Mesendoderm (in vitro differentiated cells): ENCODE measurements around the gene CELF5.
"Not testable (repeated sequence)": the region's sequence is repeated elsewhere in the genome, so short reads cannot be mapped to it uniquely, and the experiment has no call there.

ENCODE experiments used
- DNase-seq: peaks from one replicate; pipeline ENCODE4 v3.0.0; 2013
- H2AK5ac ChIP-seq: 2 replicates; pipeline ENCODE4 v1.6.1; 2013; ENCODE audit warnings: low read length, inconsistent platforms
- H2BK120ac ChIP-seq: 2 replicates; pipeline ENCODE4 v1.6.1; 2013; ENCODE audit warnings: low read depth, mild to moderate bottlenecking, low read length, moderate library complexity, mixed read lengths
- H2BK15ac ChIP-seq: replicated peaks from 2 replicates; pipeline ENCODE4 v1.6.1; 2013; ENCODE audit warnings: low read depth, mild to moderate bottlenecking, moderate library complexity
- H2BK5ac ChIP-seq: 2 replicates; pipeline ENCODE4 v1.6.1; 2013; ENCODE audit warnings: low read length, inconsistent platforms
- H3K18ac ChIP-seq: 2 replicates; pipeline ENCODE4 v1.6.1; 2013; ENCODE audit warnings: mild to moderate bottlenecking, low read length, mixed read lengths
- H3K23ac ChIP-seq: one replicate; pipeline ENCODE4 v1.6.1; 2013; ENCODE audit warnings: low read length
- H3K27ac ChIP-seq: 2 replicates; pipeline ENCODE4 v1.5.1; 2013; ENCODE audit warnings: low read depth, mild to moderate bottlenecking, inconsistent platforms, low read length, moderate library complexity
- H3K27me3 ChIP-seq: 2 replicates; pipeline ENCODE4 v1.6.1; 2013; ENCODE audit warnings: low read length, control low read depth, mild to moderate bottlenecking, inconsistent platforms; ENCODE audit not compliant: insufficient read depth, poor library complexity
- H3K36me3 ChIP-seq: 2 replicates; pipeline ENCODE4 v1.6.1; 2013; ENCODE audit warnings: low read length, inconsistent platforms; ENCODE audit not compliant: control insufficient read depth, insufficient read depth
- H3K4ac ChIP-seq: one replicate; pipeline ENCODE4 v1.6.1; 2013; ENCODE audit warnings: low read depth, mild to moderate bottlenecking, low read length, moderate library complexity
- H3K4me1 ChIP-seq: 2 replicates; pipeline ENCODE4 v1.6.1; 2013; ENCODE audit warnings: low read depth, low read length, inconsistent platforms; ENCODE audit not compliant: control insufficient read depth
- H3K4me2 ChIP-seq: 2 replicates; pipeline ENCODE4 v1.6.1; 2013; ENCODE audit warnings: low read length
- H3K4me3 ChIP-seq: 2 replicates; pipeline ENCODE4 v1.5.1; 2013; ENCODE audit warnings: mild to moderate bottlenecking, low read length
- H3K56ac ChIP-seq: one replicate; pipeline ENCODE4 v1.6.1; 2013; ENCODE audit warnings: low read length
- H3K79me1 ChIP-seq: 2 replicates; pipeline ENCODE4 v1.6.1; 2013; ENCODE audit warnings: low read length, inconsistent platforms
- H3K79me2 ChIP-seq: 2 replicates; pipeline ENCODE4 v1.6.1; 2013; ENCODE audit warnings: mild to moderate bottlenecking, low read length; ENCODE audit not compliant: control insufficient read depth, insufficient read depth
- H3K9ac ChIP-seq: 2 replicates; pipeline ENCODE4 v1.6.1; 2013; ENCODE audit warnings: low read length, inconsistent platforms
- H4K5ac ChIP-seq: one replicate; pipeline ENCODE4 v1.6.1; 2013; ENCODE audit warnings: low read length
- H4K8ac ChIP-seq: one replicate; pipeline ENCODE4 v1.6.1; 2013; ENCODE audit warnings: low read depth, mild to moderate bottlenecking, control low read depth, low read length, moderate library complexity
- WGBS: extraction: QIAGEN DNeasy Blood & Tissue Kit; methylation state at CpG from one replicate; pipeline ENCODE4 v1.1.7; 2013; ENCODE audit warnings: low lambda C conversion rate, missing lambda C conversion rate; ENCODE audit not compliant: insufficient coverage; ENCODE audit errors: extremely low coverage; 5-methylcytosine and 5-hydroxymethylcytosine counted together

CELF5 gene

DNA sequence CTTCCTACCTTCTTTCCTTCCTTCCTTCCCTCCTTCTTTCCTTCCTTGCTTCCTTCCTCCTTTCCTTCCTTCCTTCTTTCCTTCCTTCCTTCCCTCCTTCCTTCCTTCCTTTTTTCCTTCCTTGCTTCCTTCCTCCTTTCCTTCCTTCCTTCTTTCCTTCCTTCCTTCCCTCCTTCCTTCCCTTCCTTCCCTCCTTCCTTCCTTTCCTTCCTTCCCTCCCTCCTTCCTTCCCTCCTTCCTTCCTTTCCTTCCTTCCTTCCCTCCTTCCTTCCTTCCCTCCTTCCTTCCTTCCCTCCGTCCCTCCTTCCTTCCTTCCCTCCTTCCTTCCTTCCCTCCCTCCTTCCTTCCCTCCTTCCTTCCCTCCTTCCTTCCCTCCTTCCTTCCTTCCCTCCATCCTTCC lies 107.8 kb downstream of the CELF5 start:
- not testable (repeated sequence) for H3K23ac ChIP-seq, DNase-seq, H3K27ac ChIP-seq, H3K79me1 ChIP-seq, H2AK5ac ChIP-seq, H4K8ac ChIP-seq, H3K36me3 ChIP-seq, H2BK5ac ChIP-seq, H3K4me3 ChIP-seq, H4K5ac ChIP-seq, H2BK120ac ChIP-seq, H3K4ac ChIP-seq, H3K18ac ChIP-seq, H3K56ac ChIP-seq, H3K9ac ChIP-seq, H2BK15ac ChIP-seq, H3K4me1 ChIP-seq, H3K79me2 ChIP-seq, H3K27me3 ChIP-seq, H3K4me2 ChIP-seq
- WGBS: no CpG with 5 or more reads among the region's 1 CpG

DNA sequence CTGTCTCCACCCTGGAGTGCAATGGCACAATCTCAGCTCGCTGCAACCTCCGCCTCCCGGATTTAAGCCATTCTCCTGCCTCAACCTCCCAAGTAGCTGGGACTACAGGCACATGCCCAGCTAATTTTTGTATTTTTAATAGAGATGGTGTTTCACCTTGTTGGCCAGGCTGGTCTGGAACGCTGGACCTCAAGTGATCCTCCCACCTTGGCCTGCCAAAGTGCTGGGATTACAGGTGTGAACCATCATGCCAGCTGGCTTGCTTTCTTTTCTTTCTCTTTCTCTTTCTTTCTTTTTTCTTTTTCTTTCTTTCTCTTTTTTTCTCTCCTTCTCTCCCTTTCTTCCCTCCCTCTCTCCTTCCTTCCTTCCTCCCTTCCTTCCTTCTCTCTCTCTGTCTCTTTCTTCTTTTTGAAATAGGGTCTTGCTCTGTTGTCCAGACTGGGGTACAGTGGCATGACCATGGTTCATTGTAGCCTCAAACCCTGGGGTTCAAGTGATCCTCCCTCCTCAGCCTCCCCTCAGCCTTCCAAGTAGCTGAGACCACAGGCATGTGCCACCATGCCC lies 108.6 kb downstream of the CELF5 start:
- no peaks in the 10 kb centered on the region for H3K79me2 ChIP-seq
- H3K4me1 ChIP-seq: no peaks in the 10 kb centered on the region
- H3K79me1 ChIP-seq: no peaks in the 10 kb centered on the region
- no peak overlapping the region for H2BK120ac ChIP-seq
- no peaks in the 10 kb centered on the region for H3K27me3 ChIP-seq
- WGBS: no CpG with 5 or more reads among the region's 4 CpGs
- no peak overlapping the region for H3K23ac ChIP-seq
- no peak overlapping the region for H2AK5ac ChIP-seq
- no peaks in the 10 kb centered on the region for H3K36me3 ChIP-seq
- no peak overlapping the region for H3K18ac ChIP-seq
- no peak for DNase-seq
- no peak overlapping the region for H3K4ac ChIP-seq
- H3K9ac ChIP-seq: no peak overlapping the region
- no peak overlapping the region for H4K5ac ChIP-seq
- no peak overlapping the region for H2BK5ac ChIP-seq
- no peak overlapping the region for H2BK15ac ChIP-seq
- no peak overlapping the region for H4K8ac ChIP-seq
- no peak overlapping the region for H3K56ac ChIP-seq
- H3K4me2 ChIP-seq: no peak overlapping the region
- no peak overlapping the region for H3K27ac ChIP-seq
- H3K4me3 ChIP-seq: no peak overlapping the region

DNA sequence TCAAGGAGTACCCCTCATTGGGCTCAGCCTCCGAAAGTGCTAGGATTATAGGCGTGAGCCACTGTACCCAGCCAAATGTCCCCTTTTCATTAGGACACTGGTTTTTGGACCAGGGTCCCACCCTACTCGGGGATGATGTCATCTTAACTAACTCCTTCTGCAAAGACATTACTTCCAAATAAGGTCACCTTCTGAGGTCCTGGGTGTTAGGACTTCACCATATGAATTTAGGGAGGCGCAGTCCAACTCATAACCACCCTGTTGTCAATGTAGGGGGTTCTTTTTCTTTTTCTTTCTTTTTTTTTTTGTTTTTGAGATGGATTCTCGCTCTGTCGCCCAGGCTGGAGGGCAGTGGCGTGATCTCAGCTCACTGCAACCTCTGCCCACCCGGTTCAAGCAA lies 109.2 kb downstream of the CELF5 start:
- H3K18ac ChIP-seq: no peak overlapping the region
- no peak overlapping the region for H4K5ac ChIP-seq
- H3K27ac ChIP-seq: no peak overlapping the region
- no peak overlapping the region for H2AK5ac ChIP-seq
- no CpG with 5 or more reads among the region's 8 CpGs for WGBS
- H3K36me3 ChIP-seq: no peaks in the 10 kb centered on the region
- no peaks in the 10 kb centered on the region for H3K4me1 ChIP-seq
- no peak overlapping the region for H3K4me3 ChIP-seq
- no peaks in the 10 kb centered on the region for H3K79me1 ChIP-seq
- no peak overlapping the region for H3K56ac ChIP-seq
- no peak overlapping the region for H3K4me2 ChIP-seq
- no peak overlapping the region for H3K23ac ChIP-seq
- H3K27me3 ChIP-seq: no peaks in the 10 kb centered on the region
- no peak overlapping the region for H2BK15ac ChIP-seq
- H4K8ac ChIP-seq: no peak overlapping the region
- no peak overlapping the region for H3K9ac ChIP-seq
- no peak overlapping the region for H3K4ac ChIP-seq
- H2BK120ac ChIP-seq: no peak overlapping the region
- H3K79me2 ChIP-seq: no peaks in the 10 kb centered on the region
- DNase-seq: no peak
- H2BK5ac ChIP-seq: no peak overlapping the region

DNA sequence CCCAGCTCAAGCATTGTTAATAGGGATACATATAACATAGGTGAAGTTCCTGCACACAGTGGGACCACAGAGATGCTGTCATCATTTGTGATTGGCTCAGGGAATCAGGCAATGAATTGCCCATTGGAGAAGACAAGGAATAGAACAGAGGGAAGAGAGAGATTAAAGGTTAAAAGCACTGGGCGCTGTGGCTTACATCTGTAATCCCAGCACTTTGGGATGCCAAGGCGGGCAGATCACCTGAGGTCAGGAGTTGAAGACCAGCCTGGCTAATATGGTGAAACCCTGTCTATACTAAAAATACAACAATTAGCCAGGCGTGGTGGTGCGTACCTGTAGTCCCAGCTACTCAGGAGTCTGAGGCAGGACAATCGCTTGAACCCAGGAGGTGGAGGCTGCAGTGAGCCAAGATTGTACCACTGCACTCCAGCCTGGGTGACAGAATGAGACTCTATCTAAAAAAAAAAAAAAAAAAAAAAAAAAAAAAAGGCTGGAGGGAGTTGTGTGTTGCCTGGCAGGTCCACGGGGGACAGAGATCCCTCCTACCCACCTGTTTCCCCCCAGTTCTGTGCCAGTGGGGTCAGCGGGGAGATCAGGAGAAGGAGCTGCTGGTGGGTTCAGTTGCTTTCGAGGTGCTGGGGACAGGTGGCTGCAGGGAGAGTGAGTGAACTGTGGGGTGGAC lies 110.4 kb downstream of the CELF5 start:
- H4K5ac ChIP-seq, H3K9ac ChIP-seq, H4K8ac ChIP-seq, H3K4ac ChIP-seq, H2AK5ac ChIP-seq, H3K79me1 ChIP-seq, H3K4me3 ChIP-seq, H3K36me3 ChIP-seq, H2BK120ac ChIP-seq, DNase-seq, H3K23ac ChIP-seq, H3K4me1 ChIP-seq, H3K27ac ChIP-seq, H2BK15ac ChIP-seq, H3K79me2 ChIP-seq, H3K18ac ChIP-seq, H3K56ac ChIP-seq, H3K27me3 ChIP-seq, H3K4me2 ChIP-seq, H2BK5ac ChIP-seq: not testable (repeated sequence)
- WGBS: no CpG with 5 or more reads among the region's 8 CpGs

DNA sequence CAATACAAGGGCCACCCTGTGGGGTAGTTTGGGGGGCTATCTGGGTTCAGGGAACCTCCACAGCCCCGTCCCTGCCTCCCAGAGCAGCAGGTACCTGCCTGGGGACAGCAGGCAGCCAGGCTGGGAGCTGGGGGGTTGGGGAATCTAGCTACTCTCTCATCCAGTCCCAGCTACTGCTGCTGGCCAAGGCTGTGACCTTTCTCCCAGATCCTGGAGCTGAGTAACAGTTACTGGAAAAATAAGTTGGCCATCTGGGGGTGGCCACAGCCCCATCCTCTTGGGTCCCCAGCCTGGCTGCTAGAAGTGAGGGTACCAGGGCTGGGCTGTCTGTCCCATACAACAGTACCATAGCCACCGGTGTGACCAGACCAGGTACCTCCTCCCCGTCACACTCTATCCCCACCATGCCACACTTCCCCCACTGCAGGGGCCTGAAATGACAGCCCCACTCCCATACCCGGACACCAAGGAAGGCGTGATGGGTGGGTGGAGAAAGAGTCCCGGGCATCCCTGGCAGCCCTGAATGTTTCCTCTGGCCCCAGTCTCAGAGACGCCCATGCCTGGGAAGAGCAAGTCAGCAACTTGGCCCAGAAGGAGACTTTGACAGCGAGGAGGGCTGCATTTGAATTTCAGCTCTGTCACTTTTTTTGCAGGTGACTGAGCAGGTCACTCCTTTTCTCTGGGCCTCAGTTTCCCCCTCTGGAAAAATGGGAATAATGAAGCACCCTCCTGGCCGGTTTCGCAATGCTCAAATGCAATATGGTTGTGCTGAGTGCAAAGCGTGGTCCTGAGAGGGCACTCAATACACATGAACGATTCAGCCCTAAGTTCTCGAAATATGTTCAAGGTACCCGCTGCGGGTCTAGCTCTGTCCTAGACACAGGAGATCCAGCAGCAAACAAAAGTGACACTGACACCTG lies 111.2 kb downstream of the CELF5 start:
- no CpG with 5 or more reads among the region's 15 CpGs for WGBS

More for the DNA sequence above, 111.2 kb downstream of the CELF5 start:
- H3K4me1 ChIP-seq: no peaks in the 10 kb centered on the region
- H3K4ac ChIP-seq: no peak overlapping the region
- no peaks in the 10 kb centered on the region for H3K36me3 ChIP-seq
- H4K5ac ChIP-seq: no peak overlapping the region
- no peaks in the 10 kb centered on the region for H3K79me1 ChIP-seq
- H3K4me3 ChIP-seq: no peak overlapping the region
- H3K9ac ChIP-seq: no peak overlapping the region
- H3K23ac ChIP-seq: no peak overlapping the region
- no peak overlapping the region for H2BK120ac ChIP-seq
- no peak overlapping the region for H3K56ac ChIP-seq
- no peaks in the 10 kb centered on the region for H3K79me2 ChIP-seq
- no peak overlapping the region for H3K18ac ChIP-seq
- no peak overlapping the region for H2BK15ac ChIP-seq
- H3K27me3 ChIP-seq: no peaks in the 10 kb centered on the region
- no peak overlapping the region for H3K4me2 ChIP-seq
- no peak overlapping the region for H2AK5ac ChIP-seq
- H3K27ac ChIP-seq: no peak overlapping the region
- no peak overlapping the region for H4K8ac ChIP-seq
- H2BK5ac ChIP-seq: no peak overlapping the region
- no peak for DNase-seq
